ENCODE results near the gene CENPO.

The CENPO gene

GRCh38 chr2:24816404-24816803 is 23.2 kb downstream of the CENPO start:
- Histone ChIP-seq H3K4me3 (ENCODE audit: low read depth, low read length) (no peak overlapping the region), H3K4me2 (ENCODE audit: low read length) (no peak overlapping the region), H3K27ac (no peak overlapping the region), H3K9me3 (ENCODE audit: control insufficient read depth, low read length) (no peaks in the 10 kb centered on the region), H3K4me1 (no peaks in the 10 kb centered on the region), H3K27me3 (ENCODE audit: control insufficient read depth, insufficient read depth, low read length) (no peaks in the 10 kb centered on the region), H3K9ac (no peak overlapping the region), H2AFZ (no peak overlapping the region), H3K79me2 (no peaks in the 10 kb centered on the region), H3K36me3 (ENCODE audit: control insufficient read depth, insufficient read depth, low read length) (no peaks in the 10 kb centered on the region)
- no peak for TF ChIP-seq CTCF (IDR thresholded peaks at IDR 0.05)

- Histone ChIP-seq H3K9ac (no peak overlapping the region), H3K9me3 (ENCODE audit: control insufficient read depth, low read length) (no peaks in the 10 kb centered on the region), H3K27me3 (ENCODE audit: control insufficient read depth, insufficient read depth, low read length) (no peaks in the 10 kb centered on the region), H3K4me3 (ENCODE audit: low read depth, low read length) (no peak overlapping the region), H3K79me2 (no peaks in the 10 kb centered on the region), H2AFZ (no peak overlapping the region), H3K36me3 (ENCODE audit: control insufficient read depth, insufficient read depth, low read length) (no peaks in the 10 kb centered on the region), H3K27ac (no peak overlapping the region), H3K4me1 (no peaks in the 10 kb centered on the region), H3K4me2 (ENCODE audit: low read length) (no peak overlapping the region)
- TF ChIP-seq CTCF (IDR thresholded peaks at IDR 0.05), result no peak
Observed at GRCh38 chr2:24816884-24817283, 23.7 kb downstream of the CENPO start.

- no peaks in the 10 kb centered on the region for H3K9me3 ChIP-seq (ENCODE audit: control insufficient read depth, low read length)
- no peaks in the 10 kb centered on the region for H3K36me3 ChIP-seq (ENCODE audit: control insufficient read depth, insufficient read depth, low read length)
- no peaks in the 10 kb centered on the region for H3K4me1 ChIP-seq
- no peak overlapping the region for H3K27ac ChIP-seq
- TF ChIP-seq CTCF (IDR thresholded peaks at IDR 0.05), result no peak
- no peak overlapping the region for H2AFZ ChIP-seq
- no peak overlapping the region for H3K4me3 ChIP-seq (ENCODE audit: low read depth, low read length)
- no peaks in the 10 kb centered on the region for H3K27me3 ChIP-seq (ENCODE audit: control insufficient read depth, insufficient read depth, low read length)
- H3K79me2 ChIP-seq, result no peaks in the 10 kb centered on the region
- H3K4me2 ChIP-seq (ENCODE audit: low read length), result no peak overlapping the region
- H3K9ac ChIP-seq, result no peak overlapping the region
Observed at GRCh38 chr2:24818721-24819167, 25.5 kb downstream of the CENPO start.

GRCh38 chr2:24819442-24820174 is 26.4 kb downstream of the CENPO start:
- H3K27ac ChIP-seq, result no peak overlapping the region
- H3K36me3 ChIP-seq (ENCODE audit: control insufficient read depth, insufficient read depth, low read length), result no peaks in the 10 kb centered on the region

More at GRCh38 chr2:24819442-24820174, 26.4 kb downstream of the CENPO start:
- Histone ChIP-seq H3K9ac (no peak overlapping the region), H2AFZ (no peak overlapping the region), H3K4me1 (no peaks in the 10 kb centered on the region), H3K4me3 (ENCODE audit: low read depth, low read length) (no peak overlapping the region), H3K4me2 (ENCODE audit: low read length) (no peak overlapping the region), H3K9me3 (ENCODE audit: control insufficient read depth, low read length) (no peaks in the 10 kb centered on the region), H3K79me2 (no peaks in the 10 kb centered on the region), H3K27me3 (ENCODE audit: control insufficient read depth, insufficient read depth, low read length) (no peaks in the 10 kb centered on the region)
- TF ChIP-seq CTCF (IDR thresholded peaks at IDR 0.05), result no peak
